ENCODE data around the gene IFT25.

DNA sequence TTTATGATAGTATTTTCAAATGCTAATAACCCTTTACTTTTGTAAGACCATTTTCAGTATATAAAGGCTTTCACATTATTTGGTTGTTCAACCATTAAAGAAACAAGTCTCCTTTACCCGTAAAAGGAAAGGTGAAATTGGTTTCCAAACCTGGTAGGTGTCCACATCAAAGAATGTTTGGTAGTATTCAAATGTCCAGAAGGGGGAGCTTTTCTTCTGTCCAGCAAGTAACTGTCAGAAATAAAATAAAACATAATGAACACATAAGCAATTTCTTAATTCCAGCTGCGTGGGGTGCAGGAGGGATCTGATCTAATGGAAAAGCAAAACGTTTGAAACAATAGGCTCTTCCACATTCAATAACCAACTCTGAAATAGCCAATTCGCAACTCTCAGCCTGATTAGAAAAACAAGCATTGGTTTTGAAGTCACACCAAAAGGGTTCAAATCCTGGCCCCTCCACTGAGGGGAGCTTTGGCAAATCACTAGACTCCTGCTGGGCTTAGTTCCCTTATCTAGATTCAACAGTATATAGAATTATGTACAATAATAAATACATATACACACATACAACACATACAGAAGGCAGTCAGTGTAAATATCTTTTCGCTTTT lies 66.9 kb downstream of the IFT25 start:
- TF ChIP-seq RAD21 (conservative IDR thresholded peaks at IDR 0.05): peak; percentile 71
- TF ChIP-seq, protein P1, sequence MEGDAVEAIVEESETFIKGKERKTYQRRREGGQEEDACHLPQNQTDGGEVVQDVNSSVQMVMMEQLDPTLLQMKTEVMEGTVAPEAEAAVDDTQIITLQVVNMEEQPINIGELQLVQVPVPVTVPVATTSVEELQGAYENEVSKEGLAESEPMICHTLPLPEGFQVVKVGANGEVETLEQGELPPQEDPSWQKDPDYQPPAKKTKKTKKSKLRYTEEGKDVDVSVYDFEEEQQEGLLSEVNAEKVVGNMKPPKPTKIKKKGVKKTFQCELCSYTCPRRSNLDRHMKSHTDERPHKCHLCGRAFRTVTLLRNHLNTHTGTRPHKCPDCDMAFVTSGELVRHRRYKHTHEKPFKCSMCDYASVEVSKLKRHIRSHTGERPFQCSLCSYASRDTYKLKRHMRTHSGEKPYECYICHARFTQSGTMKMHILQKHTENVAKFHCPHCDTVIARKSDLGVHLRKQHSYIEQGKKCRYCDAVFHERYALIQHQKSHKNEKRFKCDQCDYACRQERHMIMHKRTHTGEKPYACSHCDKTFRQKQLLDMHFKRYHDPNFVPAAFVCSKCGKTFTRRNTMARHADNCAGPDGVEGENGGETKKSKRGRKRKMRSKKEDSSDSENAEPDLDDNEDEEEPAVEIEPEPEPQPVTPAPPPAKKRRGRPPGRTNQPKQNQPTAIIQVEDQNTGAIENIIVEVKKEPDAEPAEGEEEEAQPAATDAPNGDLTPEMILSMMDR (IDR thresholded peaks at IDR 0.05; ENCODE audit: poor library complexity, severe bottlenecking): peak; percentile 68
- no peak for TF ChIP-seq POLR2AphosphoS5 (IDR thresholded peaks at IDR 0.05)
- TF ChIP-seq MXI1 (conservative IDR thresholded peaks at IDR 0.05; ENCODE audit: poor library complexity, severe bottlenecking): no peak
- TF ChIP-seq EP300 (conservative IDR thresholded peaks at IDR 0.05; ENCODE audit: poor library complexity, severe bottlenecking): no peak

All from neural cell (in vitro differentiated cells).